Measurements from ENCODE around the gene SEPTIN7.

Gene SEPTIN7

DNA sequence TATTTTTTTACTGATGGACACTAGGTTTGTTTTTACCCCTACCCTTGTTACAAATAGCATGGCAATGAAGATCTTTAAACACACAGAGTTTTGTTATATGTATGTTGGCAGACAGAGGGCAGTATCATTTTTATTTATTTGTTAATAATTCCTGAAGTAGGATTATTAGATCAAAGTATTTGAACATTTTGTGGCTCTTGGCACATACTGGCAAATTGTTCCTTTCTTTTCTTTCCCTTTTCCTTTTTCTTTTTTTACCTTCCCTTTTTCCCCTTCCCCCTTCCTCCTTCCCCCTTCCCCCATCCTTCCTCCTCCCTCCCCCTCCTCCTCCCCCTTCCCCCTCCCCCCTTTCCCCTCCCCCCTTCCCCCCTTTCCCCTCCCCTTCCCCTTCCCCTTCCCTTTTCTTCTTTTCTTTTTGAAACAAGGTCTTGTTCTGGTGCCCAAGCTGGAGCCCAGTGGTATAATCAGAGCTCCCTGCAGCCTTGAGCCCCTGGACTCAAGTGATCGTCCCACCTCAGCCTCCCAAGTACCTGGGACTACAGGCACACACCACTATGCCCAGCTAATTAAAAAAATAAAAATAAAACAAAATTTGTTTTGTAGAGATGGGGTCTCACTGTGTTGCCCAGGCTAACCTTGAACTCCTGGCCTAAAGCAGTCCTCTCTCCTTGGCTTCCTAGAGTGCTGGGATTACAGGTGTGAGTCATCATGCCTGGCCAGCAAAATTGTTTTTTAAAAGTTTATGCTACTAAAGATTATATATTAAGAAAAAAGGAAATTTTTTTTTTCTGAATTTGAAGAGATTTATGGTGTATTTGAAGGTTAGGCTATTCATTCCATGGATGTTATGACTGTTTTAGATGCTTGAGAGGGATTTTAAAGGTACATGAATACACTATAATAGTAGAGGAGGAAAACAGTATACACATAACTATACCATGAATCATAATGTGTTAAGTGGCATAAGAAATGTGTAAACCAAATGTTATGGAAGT, 39.3 kb downstream of the SEPTIN7 start:
- no peak for DNase-seq (ENCODE audit: low read depth)

DNA sequence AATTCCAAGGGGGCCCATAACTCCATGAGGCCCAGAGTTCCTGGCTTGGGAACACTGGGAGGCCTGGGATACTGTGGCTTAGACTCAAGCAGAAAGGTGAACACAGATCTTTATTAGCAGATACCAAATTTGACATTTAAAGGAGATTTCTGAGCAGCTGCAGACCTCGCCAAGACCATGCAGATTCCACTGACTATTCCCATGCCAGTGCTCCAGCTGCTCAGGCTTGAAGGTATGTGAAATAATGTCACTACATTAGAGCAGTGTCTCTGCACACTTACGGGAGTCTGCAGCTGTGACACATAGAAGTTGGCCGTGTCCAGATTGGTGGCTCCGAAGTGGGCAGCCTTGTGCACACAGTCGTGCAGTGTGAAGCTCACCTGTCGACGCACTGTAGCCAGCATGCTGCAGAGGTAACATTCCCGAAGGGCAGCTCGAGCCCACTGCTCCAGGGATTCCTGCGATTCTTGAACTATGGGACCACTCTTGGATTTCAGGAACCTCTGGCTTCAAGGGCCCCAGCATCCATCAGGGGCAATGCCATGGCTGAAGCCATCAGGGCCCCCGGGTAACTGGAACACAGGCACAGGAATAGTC, 46.1 kb downstream of the SEPTIN7 start:
- no peak for DNase-seq (ENCODE audit: low read depth)

DNA sequence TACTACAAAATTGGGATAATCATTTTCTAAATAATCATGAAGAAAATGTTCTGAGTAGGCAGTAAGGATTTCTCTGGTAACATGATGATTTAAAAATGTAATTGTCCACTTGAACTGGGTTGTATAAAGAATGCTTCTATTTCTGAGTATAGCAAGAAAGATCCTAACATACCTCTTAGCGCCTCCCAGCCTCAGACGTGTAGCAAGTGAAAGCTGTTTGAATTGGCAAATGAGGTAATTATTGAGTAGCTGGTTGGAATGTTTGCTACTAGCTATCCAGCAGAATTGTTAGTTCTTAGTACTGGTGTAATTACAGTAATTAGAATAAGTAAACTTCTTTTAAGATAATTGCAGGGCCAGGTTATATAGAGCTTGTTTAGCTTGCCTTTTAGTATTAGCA, 47.9 kb downstream of the SEPTIN7 start:
- DNase-seq (ENCODE audit: low read depth), result no peak

DNA sequence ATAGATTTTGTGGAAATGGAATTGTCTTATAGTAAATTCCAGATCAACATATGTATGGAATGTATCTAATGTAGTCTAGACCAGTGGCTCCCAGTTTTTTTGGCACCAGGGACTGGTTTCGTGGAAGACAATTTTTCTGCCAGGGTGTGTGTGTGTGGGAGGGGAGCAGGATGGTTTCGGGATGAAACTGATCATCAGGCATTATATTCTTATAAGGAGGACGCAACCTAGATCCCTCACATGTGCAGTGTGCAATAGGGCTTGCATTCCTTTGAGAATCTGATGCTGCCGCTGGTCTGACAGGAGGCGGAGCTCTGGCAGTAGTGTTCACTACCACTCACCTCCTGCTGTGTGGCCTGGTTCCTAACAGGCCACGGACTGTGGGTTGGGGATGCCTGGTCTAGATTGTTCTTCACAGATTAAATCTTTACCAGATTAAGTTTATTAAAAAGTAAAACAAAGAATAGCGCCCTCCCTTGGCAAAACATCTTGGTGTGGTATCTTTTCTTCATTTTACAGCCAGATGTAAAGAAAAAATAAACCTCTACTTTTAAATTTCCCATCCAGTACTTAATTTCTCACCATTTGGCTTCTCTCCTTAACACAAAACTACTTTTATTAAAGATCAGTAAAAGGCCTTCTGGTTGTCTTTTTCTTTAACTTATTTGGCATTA, 48.4 kb downstream of the SEPTIN7 start:
- DNase-seq (ENCODE audit: low read depth), result no peak

DNA sequence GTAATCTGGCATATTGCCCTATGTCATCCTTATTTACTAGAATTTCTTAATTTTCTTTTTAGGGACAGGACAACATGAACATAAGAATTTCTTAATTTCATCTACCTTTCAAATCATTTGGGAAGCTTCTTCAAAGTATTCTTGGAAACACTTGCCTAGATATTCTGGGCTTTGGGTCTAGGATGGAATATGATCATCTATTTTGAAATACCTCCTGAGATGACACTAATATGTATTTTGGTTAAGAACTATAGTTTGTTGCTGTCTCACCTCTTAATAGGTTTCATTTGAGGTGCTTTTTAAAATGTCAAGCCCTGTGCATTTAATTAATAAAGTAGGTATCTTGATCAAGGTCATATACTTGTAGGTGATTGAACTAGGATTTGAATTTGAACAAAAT, 49.1 kb downstream of the SEPTIN7 start:
- no peak for DNase-seq (ENCODE audit: low read depth)
